ENCODE results near the gene ATR.
"Not testable (repeated sequence)": the region's sequence is repeated elsewhere in the genome, so short reads cannot be mapped to it uniquely, and the experiment has no call there.

ATR gene

DNA sequence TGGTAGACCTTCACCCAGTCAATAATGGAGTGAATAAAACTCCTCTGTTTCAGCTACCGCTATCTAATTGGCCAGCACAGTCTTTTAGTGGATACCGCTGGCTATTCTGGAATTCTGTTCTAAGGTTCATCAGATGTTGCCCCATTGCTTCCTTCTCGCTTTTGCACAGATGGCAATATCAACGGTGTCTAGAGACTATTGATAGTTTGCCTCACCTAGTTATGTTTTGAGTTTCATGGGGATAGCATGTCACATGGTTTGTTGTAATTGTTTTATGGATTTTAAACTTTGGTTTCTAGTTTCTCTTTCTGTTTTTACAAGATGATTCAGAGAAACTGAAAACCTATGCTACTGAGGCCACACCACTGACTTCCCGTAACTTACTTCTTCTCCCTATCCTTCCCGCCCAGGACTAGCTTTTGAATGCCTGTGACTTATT is 132.7 kb downstream of the ATR start:
- no peak for DNase-seq

DNA sequence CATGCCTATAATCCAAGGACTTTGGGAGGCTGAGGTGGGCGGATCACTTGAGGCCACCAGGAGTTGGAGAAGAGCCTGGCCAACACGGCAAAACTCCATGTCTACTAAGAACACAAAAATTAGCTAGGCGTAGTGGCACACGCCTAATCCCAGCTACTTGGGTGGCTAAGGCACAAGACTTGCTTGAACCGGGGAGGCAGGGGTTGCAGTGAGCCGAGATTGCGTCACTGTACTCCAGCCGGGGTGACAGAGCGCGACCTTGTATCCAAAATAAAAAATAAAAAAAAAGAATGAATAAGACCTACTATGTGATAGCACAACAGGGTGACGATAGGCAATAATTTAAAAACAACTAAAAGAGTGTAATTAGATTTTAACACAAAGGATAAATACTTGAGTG is 134.2 kb downstream of the ATR start:
- no peak for DNase-seq

DNA sequence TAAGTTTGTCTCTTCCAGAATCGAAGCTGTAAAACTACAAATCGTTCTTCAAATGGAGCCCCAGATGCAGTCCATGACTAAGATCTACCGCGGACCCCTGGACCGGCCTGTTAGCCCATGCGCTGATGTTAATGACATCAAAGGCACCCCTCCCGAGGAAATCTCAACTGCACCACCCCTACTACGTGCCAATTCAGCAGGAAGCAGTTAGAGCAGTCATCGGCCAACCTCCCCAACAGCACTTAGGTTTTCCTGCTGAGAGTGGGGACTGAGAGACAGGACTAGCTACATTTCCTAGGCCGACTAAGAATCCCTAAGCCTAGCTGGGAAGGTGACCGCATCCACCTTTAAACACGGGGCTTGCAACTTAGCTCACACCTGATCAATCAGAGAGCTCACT is 135.5 kb downstream of the ATR start:
- DNase-seq: not testable (repeated sequence)

DNA sequence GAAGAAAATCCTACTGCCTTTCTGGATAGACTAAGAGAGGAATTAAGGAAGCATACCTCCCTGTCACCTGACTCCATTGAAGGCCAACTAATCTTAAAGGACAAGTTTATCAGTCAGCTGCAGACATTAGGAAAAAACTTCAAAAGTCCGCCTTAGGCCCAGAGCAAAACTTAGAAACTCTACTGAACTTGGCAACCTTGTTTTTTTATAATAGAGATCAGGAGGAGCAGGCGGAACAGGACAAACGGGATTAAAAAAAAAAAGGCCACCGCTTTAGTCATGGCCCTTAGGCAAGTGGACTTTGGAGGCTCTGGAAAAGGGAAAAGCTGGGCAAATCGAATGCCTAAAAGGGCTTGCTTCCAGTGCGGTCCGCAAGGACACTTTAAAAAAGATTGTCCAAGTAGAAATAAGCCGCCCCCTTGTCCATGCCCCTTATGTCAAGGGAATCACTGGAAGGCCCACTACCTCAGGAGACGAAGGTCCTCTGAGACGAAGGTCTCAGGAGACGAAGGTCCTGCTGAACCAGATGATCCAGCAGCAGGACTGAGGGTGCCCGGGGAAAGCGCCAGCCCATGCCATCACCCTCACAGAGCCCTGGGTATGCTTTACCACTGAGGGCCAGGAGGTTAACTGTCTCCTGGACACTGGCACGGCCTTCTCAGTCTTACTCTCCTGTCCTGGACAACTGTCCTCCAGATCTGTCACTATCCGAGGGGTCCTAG is 138.9 kb downstream of the ATR start:
- DNase-seq: not testable (repeated sequence)

DNA sequence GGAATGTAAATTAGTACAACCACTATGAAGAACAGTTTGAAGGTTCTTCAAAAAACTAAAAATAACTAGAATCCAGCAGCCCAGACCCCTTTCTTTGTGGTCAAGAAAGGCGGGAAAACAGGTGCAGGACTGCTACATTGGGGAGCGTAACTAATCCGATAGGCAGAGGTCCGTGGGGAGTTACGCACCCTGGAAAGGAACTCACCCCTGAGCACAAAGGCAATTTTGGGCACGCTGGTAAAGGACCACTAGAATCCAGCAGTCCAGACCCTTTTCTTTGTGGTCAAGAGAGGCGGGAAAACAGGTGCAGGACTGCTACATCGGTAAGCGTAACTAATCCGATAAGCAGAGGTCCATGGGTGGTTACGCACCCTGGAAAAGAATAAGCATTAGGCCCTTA is 140.4 kb downstream of the ATR start:
- not testable (repeated sequence) for DNase-seq

DNA sequence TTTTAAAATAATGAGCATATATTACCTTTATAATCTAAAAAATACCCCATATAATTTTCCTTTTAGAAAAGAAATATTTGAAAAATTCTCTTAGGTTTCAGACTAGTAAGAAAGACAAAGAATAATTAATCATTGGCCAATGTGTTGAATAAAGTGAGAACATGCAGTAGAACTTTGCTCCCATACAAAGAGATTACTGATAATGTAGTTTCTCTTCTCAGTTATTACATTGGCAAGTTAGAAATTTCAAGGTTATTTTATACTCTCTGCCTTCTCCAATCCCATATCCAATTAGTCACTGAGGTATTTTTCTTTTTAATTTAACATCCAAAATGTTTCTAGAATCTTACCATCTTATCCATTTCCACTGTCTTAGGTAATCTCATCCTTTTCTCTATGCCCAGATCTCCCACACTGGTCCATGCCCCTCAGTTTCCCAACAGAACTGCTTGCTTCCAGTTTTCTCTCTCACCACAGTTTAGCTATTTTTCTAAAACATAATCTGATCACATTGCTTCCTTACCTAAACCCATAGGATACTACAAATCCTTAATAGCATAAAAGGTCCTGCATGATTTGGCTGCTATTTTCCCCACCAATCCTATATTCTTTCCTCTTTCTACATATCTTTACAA is 141.5 kb downstream of the ATR start:
- no peak for DNase-seq

DNA sequence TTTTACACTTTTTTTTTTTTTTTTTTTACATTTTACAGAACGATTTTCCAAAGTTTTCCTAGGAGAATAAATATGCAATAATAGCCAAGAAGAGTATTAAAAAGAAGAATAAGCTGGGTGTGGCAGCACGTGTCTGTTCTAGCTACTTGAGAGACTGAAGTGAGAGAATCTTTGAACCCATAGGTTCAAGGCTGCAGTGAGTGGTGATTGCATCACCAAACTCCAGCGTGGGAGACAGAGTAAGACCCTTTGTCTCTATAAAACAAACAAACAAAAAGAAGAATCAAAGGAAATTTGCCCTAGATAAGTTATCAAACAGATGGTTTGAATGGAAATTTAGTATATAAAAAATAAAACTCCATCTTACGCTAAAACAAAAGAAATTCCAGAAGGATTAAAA is 144.0 kb downstream of the ATR start:
- no peak for DNase-seq

DNA sequence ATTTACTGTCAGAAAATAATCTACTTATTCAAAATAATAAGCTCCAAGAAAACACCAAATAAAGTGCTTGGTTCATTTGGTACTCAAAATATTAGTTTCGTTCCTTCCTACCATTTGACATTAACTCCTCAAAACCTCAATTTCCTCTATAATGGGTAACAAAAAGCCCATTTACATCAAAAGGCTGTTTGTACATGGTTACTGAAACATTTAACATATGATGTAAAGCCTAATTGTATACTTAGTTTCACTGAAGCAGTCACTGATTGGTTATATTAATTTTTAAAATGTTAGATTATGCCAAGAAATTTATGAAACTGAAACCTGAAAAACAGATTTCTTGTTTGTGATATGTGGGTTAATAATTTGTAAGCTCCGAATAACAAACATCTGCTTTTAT is 145.4 kb downstream of the ATR start:
- DNase-seq: no peak

DNA sequence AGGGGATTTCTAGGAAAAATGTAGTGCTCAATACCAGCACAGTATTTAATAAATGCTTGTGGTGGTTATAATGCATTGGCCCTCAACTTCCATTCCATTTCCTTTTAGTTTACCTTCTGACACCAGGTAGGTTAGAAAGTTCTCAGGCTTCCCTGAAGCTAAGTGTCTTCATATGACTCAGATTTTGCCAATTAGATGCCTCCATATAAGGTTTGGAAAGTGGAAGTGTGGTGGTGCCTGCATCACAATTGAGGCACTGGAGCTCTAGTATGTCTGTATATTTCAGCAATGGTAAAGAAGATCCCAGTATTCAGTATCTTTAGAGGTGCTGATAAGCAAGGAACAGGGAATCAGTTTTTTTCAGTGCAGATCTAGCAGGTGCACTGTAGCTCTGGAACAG is 149.0 kb downstream of the ATR start:
- DNase-seq: no peak

DNA sequence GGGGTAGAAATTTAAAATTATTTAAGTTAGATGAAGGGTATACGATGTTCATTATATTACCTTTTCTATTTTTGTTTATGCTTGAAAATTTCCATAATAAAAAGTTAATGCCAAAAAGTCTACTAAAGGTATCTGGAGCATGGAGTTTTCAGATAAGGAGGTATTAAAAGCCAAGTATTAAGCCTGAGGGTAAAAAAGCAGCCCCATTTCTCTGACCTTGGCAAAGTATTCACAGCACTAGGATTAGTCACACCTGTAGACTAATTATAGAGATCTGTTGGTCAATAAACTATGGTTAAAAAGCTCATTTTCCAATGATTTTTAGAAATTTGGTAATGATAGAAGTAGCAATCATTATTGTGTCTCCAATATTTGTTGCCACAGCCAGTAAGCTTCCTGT is 153.8 kb downstream of the ATR start:
- DNase-seq: no peak

DNA sequence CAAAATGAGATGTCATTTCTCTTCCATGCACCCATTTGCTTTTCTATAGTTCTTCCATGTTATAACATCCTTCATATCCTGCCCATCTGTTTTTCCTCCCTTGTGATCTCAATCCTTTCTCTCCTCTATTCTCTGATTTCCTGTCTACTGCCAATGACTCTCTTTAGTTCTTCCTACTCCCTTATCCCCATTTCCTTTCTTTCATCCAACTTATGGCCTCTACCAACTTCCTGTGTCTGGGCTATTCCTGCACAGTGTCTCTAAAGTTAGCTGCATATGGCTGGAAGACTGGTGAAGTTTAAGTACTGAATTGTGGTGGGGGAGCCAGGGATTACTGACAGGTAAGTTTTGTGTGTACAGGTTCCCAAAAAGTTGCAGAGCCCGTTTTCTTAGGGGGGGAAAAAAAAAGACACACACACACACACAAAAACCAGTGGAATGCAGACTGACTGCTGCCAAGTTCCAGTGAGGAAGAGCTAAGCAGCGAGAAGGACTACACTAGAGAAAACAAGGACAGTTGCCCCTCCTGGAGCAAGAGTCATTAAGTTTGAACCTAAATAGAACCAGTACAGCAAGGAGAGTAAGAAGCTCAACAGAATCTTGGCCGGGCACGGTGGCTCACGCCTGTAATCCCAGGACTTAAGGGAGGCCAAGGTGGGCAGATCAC is 159.5 kb downstream of the ATR start:
- no peak for DNase-seq

DNA sequence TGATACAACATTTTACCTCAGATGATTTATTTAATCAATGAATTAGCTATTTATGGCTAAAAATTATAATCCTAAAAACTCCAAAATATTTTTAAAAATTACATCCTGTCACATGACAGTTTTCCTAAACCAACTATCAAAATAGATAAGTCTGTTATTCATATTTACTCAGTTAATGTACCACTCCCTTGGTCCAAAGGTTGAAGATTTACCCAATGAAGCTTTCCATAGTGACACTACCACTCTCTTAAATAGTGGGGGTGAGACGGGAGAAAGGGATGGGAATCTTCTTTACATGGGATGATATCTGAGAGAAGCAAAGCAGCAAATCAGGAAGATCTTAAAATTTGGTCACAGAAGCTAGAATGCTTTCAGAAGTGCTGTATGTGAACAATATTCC is 161.2 kb downstream of the ATR start:
- DNase-seq: no peak

DNA sequence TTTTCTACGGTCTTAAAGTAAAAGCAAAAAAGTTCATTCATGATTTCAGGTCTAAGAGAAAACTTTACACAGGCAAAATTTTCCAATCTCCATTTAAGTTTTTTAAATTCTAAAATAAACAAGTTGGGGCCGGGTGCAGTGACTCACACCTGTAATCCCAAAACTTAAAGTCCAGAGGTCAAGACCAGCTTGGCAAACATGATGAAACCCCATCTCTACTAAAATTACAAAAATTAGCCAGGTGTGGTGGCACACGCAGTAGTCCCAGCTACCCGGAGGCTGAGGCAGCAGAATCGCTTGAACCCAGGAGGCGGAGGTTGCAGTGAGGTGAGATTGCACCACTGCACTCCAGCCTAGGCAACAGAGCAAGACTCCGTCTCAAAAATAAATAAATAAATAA is 178.0 kb downstream of the ATR start:
- not testable (repeated sequence) for DNase-seq

All from NCI-H1436 (cell line).